Activated naive CD4-positive, alpha-beta T cell (primary cell): Measurements from ENCODE around the gene FOXQ1.
"Not testable (repeated sequence)": the region's sequence is repeated elsewhere in the genome, so short reads cannot be mapped to it uniquely, and the experiment has no call there.

Source experiments
- DNase-seq, 4 experiments: peaks; one replicate each; lab custom pipeline; 2025; lab: John Stamatoyannopoulos, UW

Gene FOXQ1

DNA sequence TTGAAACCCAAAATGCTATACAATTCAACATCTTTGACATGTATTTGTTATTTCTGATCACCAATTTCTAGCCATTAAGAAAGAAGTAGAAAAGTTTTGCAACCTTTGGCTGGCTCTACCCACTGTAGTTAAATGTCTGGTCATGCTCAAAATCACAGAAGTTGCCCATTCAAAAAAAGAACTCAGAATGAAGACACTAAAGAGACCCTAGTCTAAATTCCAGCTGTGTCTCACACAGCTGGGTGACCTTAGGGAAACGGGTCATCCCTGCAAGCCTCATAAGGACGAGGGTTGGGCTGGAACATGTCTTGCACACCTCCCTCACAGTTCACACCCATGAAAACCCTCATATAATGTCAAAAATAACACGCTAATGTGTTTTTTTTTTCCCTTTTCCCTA, 10.3 kb downstream of the FOXQ1 start:
- no peak for DNase-seq

DNA sequence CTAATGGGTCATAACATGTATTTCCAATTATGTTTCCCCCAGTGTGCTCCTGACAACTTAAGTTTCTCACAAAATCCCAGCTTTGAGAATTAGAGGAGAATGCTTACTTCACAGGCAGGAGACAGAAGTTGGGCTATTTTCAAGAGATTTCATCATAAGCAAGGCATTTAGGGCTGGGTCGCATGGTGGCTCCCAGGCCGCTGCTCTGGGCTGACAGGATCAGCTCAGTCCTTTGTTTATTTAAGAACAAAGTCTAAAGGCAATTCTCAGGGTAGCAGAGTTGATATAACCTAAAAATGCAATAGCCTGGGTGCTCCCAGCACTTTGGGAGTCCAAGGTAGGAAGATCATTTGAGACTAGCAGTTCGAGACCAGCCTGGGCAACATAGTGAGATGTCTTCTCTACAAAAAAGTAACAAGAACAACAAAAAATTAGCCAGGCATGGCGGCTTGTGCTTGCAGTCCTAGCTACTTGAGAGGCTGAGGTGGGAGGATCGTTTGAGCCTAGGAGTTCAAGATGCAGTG, 10.9 kb downstream of the FOXQ1 start:
- no peak for DNase-seq

DNA sequence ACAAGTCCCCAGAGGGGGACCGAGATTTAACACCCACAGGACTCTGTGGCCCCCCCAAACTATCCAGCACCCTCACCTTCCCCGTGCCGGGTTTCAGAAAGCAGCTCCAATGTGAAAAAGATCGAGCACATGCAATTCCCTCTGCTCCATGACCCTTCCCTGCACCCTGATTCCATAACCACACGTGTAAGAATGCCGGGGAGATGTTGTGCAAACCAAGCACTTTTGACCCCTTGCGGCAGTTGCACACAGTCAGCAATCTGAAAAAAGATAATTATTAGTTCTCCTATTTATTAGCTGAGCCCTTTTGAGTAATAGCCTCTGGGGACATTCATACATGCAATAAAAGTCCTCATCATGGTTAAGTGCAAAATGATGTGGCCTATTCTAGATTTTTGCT, 13.0 kb downstream of the FOXQ1 start:
- no peak for DNase-seq

DNA sequence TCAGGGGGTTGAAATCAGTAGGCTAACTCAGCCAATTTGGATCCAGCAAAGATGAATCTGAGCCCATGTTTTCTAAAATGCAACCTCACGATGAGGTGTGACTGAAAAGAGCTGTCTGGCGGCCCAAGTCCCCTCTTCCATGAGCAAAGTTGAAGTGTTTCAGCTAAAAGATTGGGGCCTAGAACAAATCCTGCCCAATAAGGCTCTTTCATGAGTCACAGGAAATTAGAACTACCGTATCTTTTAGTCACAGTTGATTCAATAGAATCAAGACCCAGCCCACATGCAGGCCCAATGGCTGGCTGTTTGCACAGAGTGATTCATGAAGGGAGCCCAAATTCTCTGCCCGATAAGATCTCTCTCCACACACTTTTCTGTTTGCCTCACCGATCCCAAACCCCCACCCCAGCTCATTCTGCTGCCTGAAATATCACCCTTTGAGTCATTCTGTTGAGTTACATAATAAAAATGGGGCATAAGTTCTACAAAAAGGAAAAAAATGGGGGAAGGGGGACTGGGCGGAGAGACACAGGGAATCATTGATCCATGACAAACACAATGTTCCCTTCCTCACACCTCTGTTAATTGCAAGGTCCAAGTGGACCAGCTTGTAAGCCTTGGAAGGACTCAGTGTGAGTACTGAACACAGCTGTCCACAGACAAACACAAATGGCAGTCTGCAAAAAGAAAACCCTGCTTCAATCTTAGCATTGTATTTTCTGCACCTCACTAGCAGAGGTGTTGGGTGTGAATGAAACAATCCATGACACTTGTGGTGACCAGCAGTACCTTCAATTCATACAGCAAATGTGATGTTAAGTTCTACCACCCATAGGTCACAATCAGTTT, 13.8 kb downstream of the FOXQ1 start:
- DNase-seq, result no peak

DNA sequence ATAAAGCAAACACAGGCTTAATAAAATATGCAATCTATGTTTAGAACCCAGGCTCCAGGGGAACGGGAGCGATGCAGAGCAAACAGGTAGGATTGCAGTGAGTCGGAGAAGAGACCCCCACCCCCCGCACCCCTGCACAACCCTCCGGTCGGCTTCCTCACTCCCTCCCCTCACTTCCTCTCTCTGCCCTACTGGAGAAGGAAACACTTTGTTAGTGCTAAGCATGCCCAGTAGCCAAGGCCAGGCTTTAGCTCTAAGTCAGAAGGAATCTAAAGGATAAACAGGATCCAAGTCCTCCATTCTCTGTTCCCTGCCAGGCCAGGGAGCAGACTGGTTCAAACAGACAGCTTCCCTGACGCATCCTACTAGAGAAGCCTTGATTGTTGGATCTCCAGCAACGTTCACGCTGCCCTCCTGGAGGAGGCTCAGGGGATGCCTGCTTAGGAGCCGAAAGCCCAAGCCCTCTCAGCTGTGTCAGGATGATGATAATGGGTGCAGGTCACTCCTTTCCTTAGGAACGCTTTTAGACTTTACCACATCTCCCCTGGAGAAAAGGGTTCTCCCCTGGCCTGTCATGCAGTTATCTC, 14.7 kb downstream of the FOXQ1 start:
- DNase-seq, result no peak

DNA sequence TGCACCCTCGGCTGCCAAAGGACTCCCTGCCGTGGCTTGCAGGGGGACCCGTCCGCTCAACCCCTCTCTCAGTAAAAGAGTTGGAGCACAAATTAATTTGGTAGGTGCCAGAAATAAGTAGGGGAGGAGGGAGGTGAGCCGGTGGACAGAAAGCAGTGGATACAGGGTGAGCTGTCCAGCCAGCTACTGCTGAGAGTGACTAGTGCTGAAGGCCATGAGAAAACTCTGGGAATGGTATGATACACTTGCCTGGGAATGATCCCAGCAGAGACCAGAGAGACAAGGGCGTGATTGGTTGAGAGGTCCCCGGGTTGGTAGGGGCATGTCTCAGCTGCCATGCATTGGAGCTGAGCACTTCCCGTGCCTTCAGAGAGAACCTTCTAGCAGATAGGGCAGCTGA, 15.7 kb downstream of the FOXQ1 start:
- no peak for DNase-seq

DNA sequence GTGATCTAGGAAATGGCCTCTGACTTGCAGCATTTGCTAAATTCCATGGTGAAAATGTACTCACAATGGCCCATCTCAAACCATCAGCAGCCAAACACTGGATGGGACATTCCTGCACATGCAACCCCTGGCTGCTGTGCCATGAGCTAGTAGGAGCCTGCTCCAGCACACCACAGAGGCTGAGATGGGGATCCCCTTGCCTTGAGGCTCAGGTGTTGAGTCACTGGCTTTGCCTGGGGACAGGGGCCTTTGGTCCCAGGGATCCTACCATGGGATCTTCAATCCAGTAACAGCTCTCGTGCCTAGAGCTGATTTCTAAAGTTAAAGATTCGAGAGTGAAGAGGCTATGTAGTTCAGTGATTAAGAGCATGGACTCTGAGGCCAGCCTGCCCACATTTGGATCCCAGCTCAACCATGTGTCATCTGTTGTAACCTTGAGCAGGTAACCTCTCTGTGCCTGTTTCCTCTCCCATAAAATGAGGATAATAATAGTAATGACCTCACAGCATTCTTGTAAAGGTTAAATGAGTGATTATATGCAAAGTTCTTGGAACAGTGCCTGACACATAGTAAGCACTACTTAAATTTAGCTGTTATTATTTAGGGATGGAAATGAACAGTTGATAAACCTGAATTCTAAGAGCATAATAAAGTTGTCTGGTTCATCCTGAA, 16.4 kb downstream of the FOXQ1 start:
- DNase-seq, result no peak

DNA sequence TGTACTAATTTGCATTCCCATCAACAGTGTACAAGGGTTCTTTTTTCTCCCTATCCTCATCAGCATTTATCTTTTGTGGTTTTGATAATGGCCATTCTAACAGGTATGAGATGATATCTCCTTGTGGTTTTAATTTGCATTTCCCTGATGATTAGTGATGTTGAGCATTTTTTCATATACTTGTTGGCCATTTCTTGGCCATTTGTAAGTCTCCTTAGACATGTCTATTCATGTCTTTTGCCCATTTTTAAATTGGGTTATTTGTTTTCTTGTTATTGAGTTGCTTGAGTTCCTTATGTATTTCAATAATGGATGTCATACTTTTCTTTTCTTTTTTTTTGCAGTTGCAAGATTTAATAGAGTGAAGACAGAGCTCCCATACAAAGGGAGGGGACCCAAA, 17.8 kb downstream of the FOXQ1 start:
- DNase-seq, result no peak

DNA sequence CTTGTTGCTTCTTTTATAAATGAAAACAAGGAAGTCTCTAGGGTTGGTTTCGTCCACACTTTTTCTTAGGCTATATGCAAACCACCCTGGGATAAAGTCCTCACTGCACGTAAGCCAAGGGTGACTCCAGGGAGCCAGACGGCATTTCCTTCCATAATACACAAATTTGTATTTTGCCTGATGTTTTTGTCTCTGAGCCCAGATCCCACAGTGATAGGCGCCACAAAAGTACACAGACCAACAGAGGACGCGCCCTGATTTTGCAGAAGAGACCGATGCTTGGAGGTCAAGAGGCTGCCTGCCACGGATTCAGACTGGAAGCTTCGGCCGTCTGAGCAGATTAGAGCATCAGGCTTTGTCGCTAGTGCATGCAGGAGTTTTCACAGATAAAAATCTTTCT, 22.8 kb downstream of the FOXQ1 start:
- DNase-seq, result no peak

DNA sequence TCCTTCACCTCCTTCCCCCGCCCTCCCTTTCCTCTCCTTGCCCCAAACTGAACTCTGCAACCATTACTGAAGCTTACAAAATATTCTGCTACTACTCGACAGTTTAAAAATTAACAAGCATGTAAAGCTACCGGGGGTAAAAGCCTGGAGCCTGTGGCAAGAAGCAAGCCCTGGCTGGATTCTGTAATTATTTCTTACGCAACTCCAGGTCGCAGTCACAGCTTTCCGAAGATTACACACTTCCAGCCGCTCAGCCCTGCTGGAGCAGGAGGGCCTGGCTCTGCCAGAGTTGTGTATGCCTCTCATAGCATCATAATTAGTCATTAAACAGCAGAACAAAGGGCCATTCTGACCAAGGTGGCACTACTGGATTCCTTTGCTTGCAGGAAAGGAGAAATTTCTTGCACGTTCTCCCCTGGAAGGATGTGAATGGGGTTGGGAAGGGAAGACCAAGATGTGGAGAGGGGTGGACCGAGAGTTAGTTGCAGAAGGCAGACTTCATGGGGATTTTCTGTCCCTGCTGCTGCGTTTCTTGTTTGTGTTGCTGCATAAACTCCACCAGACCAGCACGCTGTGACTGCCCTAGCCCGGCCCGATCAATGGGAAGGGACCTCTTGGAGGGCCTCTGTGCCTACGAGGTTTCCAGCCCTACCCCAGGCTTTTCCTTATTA, 23.6 kb downstream of the FOXQ1 start:
- no peak for DNase-seq

DNA sequence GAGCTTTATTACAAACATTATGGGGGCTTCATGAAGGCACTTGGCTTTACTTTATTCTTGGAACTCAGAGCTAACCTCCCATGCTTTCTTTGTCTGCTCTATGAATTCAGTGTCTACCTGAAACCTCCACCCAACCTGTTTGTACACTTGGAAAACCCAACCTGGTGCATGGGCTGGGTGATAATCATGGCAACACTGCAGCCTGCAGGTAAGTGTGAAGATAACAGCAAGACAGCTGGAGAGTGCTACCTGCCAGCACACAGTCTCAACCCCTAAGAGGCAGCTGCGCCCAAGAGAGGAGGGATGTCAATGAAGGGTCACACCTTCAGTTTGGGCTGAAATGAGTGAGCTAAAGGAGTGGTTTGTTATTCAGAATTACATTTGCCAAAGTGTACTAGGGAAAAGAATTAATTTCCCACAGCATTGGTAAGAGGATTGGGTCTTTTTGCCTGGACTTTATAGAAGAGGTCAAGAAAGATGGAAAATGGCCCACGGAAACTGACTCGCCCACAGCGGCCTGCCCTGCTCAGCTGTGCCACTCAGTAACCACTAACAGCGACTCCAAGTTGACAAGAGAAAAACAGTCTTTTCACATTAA, 24.4 kb downstream of the FOXQ1 start:
- no peak for DNase-seq

DNA sequence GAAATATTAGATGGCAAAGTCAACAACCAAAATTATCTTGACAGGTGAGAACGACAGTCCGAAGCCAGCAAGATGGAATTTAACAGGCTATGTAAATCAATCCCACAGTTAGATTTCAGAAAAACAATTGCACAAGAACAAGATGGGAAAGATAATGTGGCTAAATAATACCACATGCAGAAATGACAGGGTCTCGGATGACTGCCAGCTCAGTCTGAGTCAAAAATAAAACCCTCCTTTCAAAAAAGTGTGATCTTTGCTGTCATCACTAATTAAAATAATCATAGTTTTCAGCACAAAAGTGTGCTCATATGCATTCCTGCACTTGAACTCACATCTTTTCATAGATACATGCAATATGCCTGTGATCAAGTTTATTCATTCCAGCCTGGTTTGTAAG, 25.9 kb downstream of the FOXQ1 start:
- DNase-seq, result no peak

DNA sequence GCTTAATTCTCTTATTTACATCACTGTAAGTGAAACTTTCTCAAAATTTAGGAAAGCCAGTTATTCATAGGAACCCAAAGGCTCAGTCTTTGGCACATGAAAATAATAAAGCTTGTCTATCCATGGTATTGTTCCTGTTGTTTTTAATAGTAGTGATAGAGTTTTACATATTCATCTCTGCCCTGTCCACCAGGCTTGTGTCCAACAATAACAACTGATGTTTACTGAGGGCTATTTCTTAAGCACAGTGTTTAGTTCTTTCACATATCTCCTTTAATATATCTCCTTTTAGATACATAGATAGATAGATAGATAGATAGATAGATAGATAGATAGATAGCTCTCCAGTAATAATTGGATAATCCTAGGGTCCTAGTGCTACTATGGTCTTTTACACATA, 34.2 kb downstream of the FOXQ1 start:
- DNase-seq, result no peak

DNA sequence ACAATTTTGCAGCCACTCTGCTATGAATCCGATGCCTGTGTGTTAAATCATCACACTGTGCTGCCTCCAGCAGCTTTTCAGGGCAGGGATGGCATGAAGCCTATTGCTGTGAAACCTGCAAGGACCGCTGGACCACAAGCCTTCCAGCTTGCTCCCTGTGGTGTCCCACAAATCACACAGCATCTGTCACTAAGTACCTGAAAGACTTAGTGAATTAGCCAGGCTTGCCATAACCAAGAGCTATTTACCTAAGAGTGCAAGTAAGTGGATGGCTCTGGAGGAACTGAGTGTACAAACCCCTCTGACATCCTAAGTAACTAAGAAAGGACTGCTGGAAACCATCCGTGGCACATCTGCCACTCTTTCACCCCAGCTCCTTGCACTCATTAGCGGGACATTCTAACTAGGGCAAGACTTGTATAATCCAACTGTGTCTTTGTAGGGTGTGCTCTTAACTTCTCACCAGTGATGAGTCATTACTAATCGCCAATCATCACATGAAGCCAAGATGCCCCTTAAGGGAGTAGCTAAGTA, 34.7 kb downstream of the FOXQ1 start:
- DNase-seq, result no peak

DNA sequence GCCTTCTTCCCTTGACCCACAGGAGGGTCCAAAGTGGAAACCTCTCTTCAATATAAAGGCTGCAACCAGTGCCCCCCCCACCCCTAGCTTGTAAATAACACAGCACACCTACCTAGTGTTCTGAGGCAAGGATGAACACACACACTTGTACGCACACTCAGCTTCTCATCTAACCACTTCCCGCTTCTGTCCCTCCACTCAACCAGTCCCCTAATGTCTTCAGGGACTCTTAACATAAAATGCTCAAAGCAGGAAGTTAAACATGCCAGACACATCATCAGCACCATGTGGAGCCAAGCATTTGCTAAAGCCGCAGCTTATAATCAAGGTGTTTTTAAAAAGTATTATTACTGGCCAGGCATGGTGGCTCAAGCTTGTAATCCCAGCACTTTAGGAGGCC, 35.3 kb downstream of the FOXQ1 start:
- DNase-seq, result no peak

DNA sequence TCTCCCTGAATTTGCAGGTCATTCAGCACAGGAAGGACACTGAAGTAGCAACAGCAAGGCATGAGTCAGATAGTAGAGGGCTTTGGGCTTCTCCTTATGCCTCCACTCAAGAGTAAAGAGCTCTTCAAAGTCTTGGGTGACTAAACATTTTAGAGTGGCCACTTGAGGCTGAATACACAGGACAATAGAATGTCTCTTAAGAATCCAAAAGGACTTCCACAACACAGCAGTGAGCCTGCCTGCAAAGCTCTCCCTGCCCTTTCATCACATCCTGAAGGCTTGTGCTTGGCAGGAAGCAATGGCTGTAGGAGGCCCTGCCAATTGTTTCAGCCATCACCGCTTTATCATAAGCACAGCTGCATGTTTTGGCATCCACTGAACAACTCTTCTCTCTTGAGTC, 36.8 kb downstream of the FOXQ1 start:
- DNase-seq, result no peak

DNA sequence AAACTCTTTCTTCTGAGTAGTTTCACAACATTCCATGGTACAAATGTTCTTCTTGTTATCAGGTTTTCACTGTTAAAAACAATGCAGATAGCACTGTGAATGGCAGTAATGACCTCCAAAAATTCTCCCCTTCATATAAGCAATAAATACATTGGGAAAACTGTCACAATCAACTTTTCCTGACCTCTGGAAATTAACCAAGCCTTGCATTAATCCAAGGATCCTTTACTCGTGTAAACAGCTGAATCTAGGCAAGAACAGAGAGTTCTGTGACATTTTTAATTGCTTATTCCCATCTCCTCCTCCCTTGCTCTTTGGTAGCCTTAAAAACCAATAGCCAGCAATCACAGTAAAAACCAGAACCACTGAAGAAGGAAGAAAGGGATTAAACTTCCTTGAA, 37.8 kb downstream of the FOXQ1 start:
- no peak for DNase-seq

DNA sequence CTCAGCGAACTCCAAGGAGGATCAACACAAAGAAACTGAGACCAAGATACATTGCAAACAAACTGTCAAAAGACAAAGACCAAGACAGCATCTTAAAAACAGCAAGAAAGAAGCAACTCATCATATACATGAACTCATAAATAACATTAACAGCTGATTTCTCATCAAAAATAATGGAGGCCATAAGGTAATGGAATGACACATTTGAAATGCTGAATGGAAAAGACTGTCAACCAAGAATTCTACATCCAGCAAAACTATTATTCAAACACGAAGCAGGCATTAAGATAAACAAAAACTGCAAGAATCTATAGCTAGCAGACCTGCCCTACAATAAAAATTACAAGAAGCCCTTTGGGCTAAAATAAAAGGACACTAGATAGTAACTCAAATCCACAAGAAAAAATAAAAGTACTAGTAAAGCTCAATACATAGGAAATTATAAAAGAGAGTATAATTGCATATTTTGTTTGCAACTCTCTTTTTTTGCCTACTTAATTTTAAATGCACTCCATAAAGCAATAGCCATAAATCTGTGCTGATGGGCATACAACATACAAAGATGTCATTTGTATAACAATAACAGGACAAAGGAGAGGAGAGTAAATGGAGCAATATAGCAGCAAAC, 39.6 kb downstream of the FOXQ1 start:
- no peak for DNase-seq

DNA sequence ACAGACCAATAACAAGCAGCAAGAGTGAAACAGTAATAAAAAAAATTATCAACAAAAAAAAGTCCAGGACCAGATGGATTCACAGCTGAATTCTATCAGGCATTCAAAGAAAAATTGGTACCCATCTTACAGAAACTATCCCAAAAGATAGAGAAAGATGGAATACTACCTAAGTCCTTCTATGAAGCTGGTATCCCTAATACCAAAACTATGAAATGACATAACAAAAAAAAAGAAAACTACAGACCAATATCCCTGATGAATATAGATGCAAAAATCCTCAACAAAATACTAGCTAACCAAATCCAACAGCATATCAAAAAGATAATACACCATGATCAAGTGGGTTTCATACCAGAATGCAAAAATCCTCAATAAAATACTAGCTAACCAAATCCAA, 43.2 kb downstream of the FOXQ1 start:
- DNase-seq, result not testable (repeated sequence)

DNA sequence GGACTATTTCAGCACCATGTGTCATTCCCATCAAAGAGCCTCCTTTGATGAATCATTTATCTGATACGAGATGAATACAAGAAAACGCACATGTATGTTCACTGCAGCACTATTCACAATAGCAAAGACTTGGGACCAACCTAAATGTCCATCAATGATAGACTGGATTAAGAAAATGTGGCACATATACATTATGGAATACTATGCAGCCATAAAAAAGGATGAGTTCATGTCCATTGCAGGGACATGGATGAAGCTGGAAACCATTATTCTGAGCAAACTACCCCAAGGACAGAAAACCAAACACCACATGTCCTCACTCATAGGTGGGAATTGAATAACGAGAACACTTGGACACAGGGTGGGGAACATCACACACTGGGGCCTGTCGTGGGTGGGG, 49.8 kb downstream of the FOXQ1 start:
- DNase-seq, result not testable (repeated sequence)

DNA sequence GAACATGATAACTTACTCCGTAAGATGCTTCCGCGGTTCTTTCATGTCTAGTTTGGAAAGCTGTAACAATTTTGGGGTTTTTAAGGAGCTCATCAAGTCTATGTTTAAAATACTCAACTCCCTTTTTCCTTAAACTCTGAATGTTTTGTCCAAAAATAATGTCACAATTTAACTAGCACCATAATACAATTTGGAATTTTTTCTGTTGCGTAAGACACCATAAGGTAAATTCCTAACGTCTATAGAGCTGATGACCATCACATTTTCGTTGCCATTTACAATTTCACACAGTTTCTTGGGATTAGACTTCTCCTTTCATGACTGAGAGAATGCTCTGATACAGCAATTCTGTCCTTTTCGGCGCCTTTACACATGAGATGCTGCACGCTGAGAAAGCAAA, 50.7 kb downstream of the FOXQ1 start:
- no peak for DNase-seq
